Pancreas (tissue), 10 donors: ENCODE measurements around the gene MRPL47. TPM values are rescaled to one million over a fixed set of nuclear protein-coding genes. Genes with fewer than 3 reads are reported as not detected.

Experiments
- ATAC-seq, 4 donors: fragments of 200-7000 bp; cut with Tn5 transposase; one replicate each; pipeline versions ENCODE4 v1.8.0 to v1.9.1; 2020; ENCODE audit warnings: mild to moderate bottlenecking in 4 of 4, moderate library complexity in 4 of 4
- DNase-seq, 6 donors: peaks; one replicate each; pipeline ENCODE4 v3.0.0-alpha.2; 2020
- FAIRE-seq: peaks from 2 replicates; lab custom pipeline; 2012; peaks lifted over from hg19 to GRCh38; lab: Jason Lieb, UNC
- H3K27ac ChIP-seq, 4 donors: fragments of 200-600 bp; sonication (generic); 1 replicate in 3 of 4; 2 replicates in 1 of 4; pipeline versions ENCODE4 v1.5.0 to v1.8.0; 2020
- H3K27me3 ChIP-seq, 4 donors: fragments of 200-600 bp; one replicate each; pipeline ENCODE4 v1.8.0; 2021
- H3K36me3 ChIP-seq, 3 donors: fragments of 200-600 bp; sonication (generic) in 1 of 3; one replicate each; pipeline versions ENCODE4 v1.5.0 to v1.8.0; 2020 to 2021
- H3K4me1 ChIP-seq, 3 donors: fragments of 200-600 bp; one replicate each; pipeline ENCODE4 v1.8.0; 2021
- H3K4me3 ChIP-seq, 4 donors: fragments of 200-600 bp; sonication (generic) in 2 of 4; one replicate each; pipeline versions ENCODE4 v1.5.0 to v1.8.0; 2020 to 2021
- H3K9me3 ChIP-seq, 4 donors: fragments of 200-600 bp; one replicate each; pipeline ENCODE4 v1.8.0; 2021
- WGBS, 2 donors: extraction: QIAGEN DNeasy Blood & Tissue Kit; methylation state at CpG; one replicate each; pipeline ENCODE4 v1.1.7; 2013; 5-methylcytosine and 5-hydroxymethylcytosine counted together
- intact Hi-C, 3 donors: fragments of 100-400 bp; cut with DNase I; formaldehyde crosslinking; loops; one replicate each; pipeline versions ENCODE4 v1.11.1 to v1.14.2; 2022
- polyA plus RNA-seq, 2 donors: library from polyadenylated mRNA; stranded (reverse); fragments of 200-250 nt; gene quantifications; one replicate each; pipeline ENCODE4 v1.2.3, GENCODE V29; 2013
- total RNA-seq, 6 donors: library from RNA; stranded (reverse); fragmentation: NEBNext Ultra II Directional in 4 of 6; extraction: Animal tissue kit (Norgen Biotek cat#: 25700) in 4 of 6; gene quantifications; one replicate each; pipeline versions ENCODE4 v1.2.1 to v1.2.4, GENCODE V29; 2021 to 2023
- TF ChIP-seq, protein P1 (sequence below), 4 donors: fragments of 200-600 bp; sonication (generic) in 3 of 4; IDR thresholded peaks; one replicate each; pipeline versions ENCODE4 v1.5.0 to v1.8.0; 2021; ENCODE audit warnings: antibody characterized with exemption in 4 of 4
- donor health status: healthy with polysubstance abuse.
- donor health status: DM: no; HTN: no; CAD: no; lungs with moderate emphysema.
- donor health status: DM: no; HTN: no; CAD: no.
- donor health status: control.
- donor health status: control.
- donor health status: Bipolar disorder and iron deficiency.
- donor health status: DM: yes; HTN: yes; CAD: no.
- donor health status: DM: no; HTN: no; CAD: no.
- donor health status: DM: no; HTN: no; CAD: no.
- donor health status: DM: yes; HTN: yes; CAD: no.

MRPL47 gene
- total and polyA plus RNA-seq, 8 donors: 5.0 to 21.1 (median 10.5) TPM

DNA sequence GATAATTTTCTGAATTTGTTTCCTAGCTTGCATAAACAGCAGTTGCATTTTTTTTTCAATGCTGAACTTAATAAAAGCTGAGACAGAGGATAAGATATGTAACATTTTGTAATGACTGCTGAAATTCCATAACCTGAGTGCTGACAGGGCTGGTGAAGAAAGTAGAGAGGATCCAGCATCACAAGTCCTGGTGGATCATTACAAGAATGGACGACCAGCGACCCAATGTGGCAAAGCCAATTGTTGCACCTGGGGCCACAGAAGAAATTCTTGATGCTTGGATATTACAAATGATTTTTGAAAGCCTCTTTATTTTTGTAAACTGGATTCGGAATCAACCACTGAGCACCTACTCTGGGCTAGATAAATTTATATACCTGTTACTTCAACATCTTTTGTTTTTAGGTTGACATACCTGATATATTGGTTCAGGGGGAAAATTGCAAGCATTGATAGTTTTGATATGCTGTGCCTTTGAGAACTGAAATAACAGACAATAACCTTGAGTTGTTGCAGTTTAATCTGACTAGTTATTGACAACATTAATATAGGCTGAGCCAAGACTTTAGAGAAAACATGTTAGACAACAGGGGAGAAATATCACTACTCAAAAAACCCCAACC lies 45.6 kb downstream of the MRPL47 start:
- peak in 4 of 6 donors; percentile 13 to 54 (median 32) for DNase-seq
- H3K27me3 ChIP-seq: no peaks in the 10 kb centered on the region
- H3K36me3 ChIP-seq: no peaks in the 10 kb centered on the region
- FAIRE-seq: peak; percentile 61
- H3K4me3 ChIP-seq: no peak overlapping the region
- no peak overlapping the region for H3K27ac ChIP-seq
- H3K4me1 ChIP-seq: peaks cover 0 to 2% (median under 1%) of the 10 kb centered on the region in 3 donors
- 0 to 2% methylated on average over 3 of the region's 3 CpGs for WGBS, 2 donors
- H3K9me3 ChIP-seq: no peaks in the 10 kb centered on the region
- ATAC-seq: no peak
- TF ChIP-seq, protein P1, sequence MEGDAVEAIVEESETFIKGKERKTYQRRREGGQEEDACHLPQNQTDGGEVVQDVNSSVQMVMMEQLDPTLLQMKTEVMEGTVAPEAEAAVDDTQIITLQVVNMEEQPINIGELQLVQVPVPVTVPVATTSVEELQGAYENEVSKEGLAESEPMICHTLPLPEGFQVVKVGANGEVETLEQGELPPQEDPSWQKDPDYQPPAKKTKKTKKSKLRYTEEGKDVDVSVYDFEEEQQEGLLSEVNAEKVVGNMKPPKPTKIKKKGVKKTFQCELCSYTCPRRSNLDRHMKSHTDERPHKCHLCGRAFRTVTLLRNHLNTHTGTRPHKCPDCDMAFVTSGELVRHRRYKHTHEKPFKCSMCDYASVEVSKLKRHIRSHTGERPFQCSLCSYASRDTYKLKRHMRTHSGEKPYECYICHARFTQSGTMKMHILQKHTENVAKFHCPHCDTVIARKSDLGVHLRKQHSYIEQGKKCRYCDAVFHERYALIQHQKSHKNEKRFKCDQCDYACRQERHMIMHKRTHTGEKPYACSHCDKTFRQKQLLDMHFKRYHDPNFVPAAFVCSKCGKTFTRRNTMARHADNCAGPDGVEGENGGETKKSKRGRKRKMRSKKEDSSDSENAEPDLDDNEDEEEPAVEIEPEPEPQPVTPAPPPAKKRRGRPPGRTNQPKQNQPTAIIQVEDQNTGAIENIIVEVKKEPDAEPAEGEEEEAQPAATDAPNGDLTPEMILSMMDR (IDR thresholded peaks at IDR 0.05): peak in 3 of 4 donors; percentile 46 to 49 (median 48)
- intact Hi-C loops: loop anchor here in 1 of 3 donors (10.0 kb wide), 1 partner anchor 104 kb away; the partner anchor contains the start of gene GNB4

DNA sequence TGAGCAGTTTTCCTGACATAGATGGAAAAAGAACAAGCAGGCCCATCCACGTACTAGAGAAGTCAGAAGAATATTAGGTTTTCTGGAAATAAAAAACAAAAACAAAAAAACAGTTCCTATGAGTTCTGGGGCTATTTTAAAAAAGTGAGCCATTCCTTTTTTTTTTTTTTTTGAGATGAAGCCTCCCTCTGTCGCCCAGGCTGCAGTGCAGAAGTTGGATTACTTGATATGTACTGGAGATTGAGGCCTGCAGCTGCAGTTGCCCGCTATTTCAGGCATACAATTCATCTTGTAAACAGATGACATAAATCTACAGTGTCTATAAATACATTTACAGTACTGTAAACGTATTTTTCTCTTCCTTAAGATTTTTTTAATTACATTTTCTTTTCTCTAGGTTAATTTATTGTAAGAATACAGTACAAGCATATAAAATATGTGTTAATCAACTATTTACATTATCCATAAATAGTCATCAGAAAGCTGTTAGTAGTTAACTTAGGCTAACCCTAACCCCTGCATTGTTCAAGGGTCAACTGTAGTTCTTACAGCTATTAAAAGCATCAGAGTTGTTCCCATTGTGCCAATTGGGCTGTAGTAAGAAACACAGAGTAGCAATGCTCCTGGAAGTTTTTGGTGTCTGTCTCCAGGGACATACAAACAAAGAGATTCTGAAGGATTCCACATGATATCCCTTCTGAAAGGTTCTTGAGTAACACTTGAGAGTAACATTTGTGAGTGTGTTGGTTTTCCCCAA lies 52.9 kb downstream of the MRPL47 start:
- no peak for DNase-seq
- H3K4me1 ChIP-seq: no peaks in the 10 kb centered on the region
- no peaks in the 10 kb centered on the region for H3K36me3 ChIP-seq
- H3K27me3 ChIP-seq: no peaks in the 10 kb centered on the region
- no peak overlapping the region for H3K4me3 ChIP-seq
- H3K9me3 ChIP-seq: peaks cover 0 to 4% (median 0%) of the 10 kb centered on the region in 4 donors
- TF ChIP-seq, protein P1 (IDR thresholded peaks at IDR 0.05): no peak
- intact Hi-C loops: loop anchor here in 1 of 3 donors (10.0 kb wide), 1 partner anchor 97 kb away; the partner anchor contains the start of gene GNB4
- no peak for FAIRE-seq
- WGBS, 2 donors: 60 to 74% methylated on average over 4 of the region's 4 CpGs
- no peak overlapping the region for H3K27ac ChIP-seq
- ATAC-seq: no peak

DNA sequence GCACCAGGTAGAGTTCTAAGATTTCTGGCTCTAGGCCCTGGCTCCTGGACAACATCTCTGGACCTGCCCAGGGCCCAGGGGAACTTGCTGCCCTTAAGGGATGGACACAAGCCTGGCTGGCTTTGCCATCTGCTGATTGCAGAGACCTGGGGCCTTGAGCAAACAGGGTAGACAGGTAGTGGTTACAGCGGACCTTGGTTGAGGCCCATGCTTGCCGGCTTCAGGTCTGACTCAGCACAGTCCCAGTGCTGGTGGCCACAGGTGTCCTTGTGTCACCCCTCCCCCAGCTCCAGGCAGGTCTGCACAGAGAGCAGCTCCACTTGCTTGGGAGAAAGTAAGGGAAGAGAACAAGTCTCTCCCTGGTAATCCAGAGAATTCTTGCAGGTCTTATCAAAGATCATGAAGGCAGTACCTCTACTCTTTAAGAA lies 57.6 kb downstream of the MRPL47 start:
- ATAC-seq (peak; percentile 88 to 98 (median 91)), FAIRE-seq (no peak), DNase-seq (peak; percentile 60 to 69 (median 64))
- no peaks in the 10 kb centered on the region for H3K36me3 ChIP-seq
- 17 to 29% methylated on average over 2 of the region's 2 CpGs for WGBS, 2 donors
- TF ChIP-seq, protein P1 (IDR thresholded peaks at IDR 0.05): no peak
- H3K4me3 ChIP-seq: no peak overlapping the region
- no peaks in the 10 kb centered on the region for H3K27me3 ChIP-seq
- H3K9me3 ChIP-seq: peaks cover 0 to 4% (median 0%) of the 10 kb centered on the region in 4 donors
- no peaks in the 10 kb centered on the region for H3K4me1 ChIP-seq
- intact Hi-C loops: no loop called here
- H3K27ac ChIP-seq: no peak overlapping the region

DNA sequence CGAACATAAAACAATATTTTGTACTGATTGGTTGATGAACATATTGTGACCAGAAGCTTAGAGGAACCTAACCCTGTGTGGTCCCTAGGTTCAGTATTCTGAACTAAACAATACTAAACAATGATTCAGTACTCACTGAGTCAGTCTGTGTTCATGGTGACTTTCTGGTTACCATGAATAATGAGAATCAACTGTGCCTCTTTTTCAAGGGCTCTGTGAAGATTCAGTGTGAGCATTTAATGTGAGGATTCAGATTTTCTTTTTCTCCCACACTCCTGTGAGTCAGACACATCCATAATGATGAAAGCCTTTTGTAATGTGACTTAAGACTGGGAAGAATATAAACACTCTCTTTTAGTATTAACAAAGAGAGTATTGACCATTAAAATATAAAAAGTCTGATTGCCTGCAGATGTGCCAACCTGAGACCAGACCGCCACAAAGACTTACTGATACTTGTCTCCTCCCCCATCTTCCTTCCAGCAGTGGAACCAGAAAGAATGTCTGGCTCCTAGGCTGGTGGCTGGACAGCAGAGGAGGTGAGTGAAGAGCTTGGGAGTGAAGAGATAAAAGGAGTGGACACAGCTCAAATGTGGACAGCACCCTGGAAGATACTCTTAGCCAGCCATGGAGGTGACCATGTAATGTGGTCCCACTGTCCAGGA lies 59.3 kb downstream of the MRPL47 start:
- ATAC-seq (no peak), FAIRE-seq (no peak), DNase-seq (no peak)
- Histone ChIP-seq H3K27me3 (no peaks in the 10 kb centered on the region), H3K4me1 (no peaks in the 10 kb centered on the region), H3K27ac (no peak overlapping the region), H3K9me3 (peaks cover 0 to 4% (median 0%) of the 10 kb centered on the region in 4 donors), H3K36me3 (no peaks in the 10 kb centered on the region), H3K4me3 (no peak overlapping the region)
- TF ChIP-seq, protein P1 (IDR thresholded peaks at IDR 0.05): no peak
- intact Hi-C loops: no loop called here
- 68 to 73% methylated on average over 2 of the region's 2 CpGs for WGBS, 2 donors
